Keratinocyte (primary cell): Measurements from ENCODE around the gene DBF4B. TPM values are rescaled to one million over a fixed set of nuclear protein-coding genes. Genes with fewer than 3 reads are reported as not detected.
A peak's percentile ranks its signal among the peaks of the same experiment; 100 is the strongest.

Source experiments
- DNase-seq: peaks from one replicate; pipeline ENCODE4 v3.0.0-alpha.2; 2011; ENCODE audit warnings: low read depth, missing footprints, low spot score
- FAIRE-seq: peaks from 2 replicates; lab custom pipeline; 2011; peaks lifted over from hg19 to GRCh38; lab: Jason Lieb, UNC
- H2AFZ ChIP-seq: 2 replicates; pipeline ENCODE4 v1.6.0; 2012; ENCODE audit warnings: low read length, control low read depth, inconsistent platforms; ENCODE audit not compliant: control insufficient read depth
- H3K27ac ChIP-seq: 2 replicates; pipeline ENCODE4 v1.5.1; 2011; ENCODE audit warnings: low read length; ENCODE audit not compliant: control insufficient read depth, insufficient read depth
- H3K27me3 ChIP-seq: 3 replicates; pipeline ENCODE4 v1.6.0; 2011; ENCODE audit warnings: low read length; ENCODE audit not compliant: control insufficient read depth, insufficient read depth; ENCODE audit errors: extremely low read depth
- H3K36me3 ChIP-seq, 2 experiments: 2 replicates in 1 of 2; 3 replicates in 1 of 2; pipeline ENCODE4 v1.5.1; 2011; ENCODE audit warnings: low read length in 2 of 2, mild to moderate bottlenecking in 1 of 2; ENCODE audit not compliant: control insufficient read depth in 2 of 2, insufficient read depth in 2 of 2; ENCODE audit errors: extremely low read depth in 1 of 2
- H3K4me1 ChIP-seq: 3 replicates; pipeline ENCODE4 v1.5.1; 2011; ENCODE audit warnings: low read length; ENCODE audit not compliant: control insufficient read depth, insufficient read depth; ENCODE audit errors: extremely low read depth
- H3K4me2 ChIP-seq: 3 replicates; pipeline ENCODE4 v1.6.0; 2011; ENCODE audit warnings: low read depth, low read length; ENCODE audit not compliant: control insufficient read depth, insufficient read depth; ENCODE audit errors: extremely low read depth
- H3K4me3 ChIP-seq, 3 experiments: fragments of 200-600 bp in 1 of 3; sonication (generic) in 1 of 3; 2 replicates in 2 of 3; 3 replicates in 1 of 3; pipeline ENCODE4 v1.5.1; 2011 to 2016; ENCODE audit warnings: low read length in 3 of 3, mild to moderate bottlenecking in 3 of 3, control low read depth in 2 of 3, inconsistent platforms in 1 of 3, low read depth in 1 of 3, mixed read lengths in 1 of 3, mixed run types in 1 of 3, moderate library complexity in 1 of 3; ENCODE audit not compliant: control insufficient read depth in 2 of 3, insufficient read depth in 2 of 3; ENCODE audit errors: extremely low read depth in 1 of 3
- H3K79me2 ChIP-seq: 2 replicates; pipeline ENCODE4 v1.6.0; 2012; ENCODE audit warnings: low read length; ENCODE audit not compliant: control insufficient read depth, insufficient read depth
- H3K9ac ChIP-seq: 3 replicates; pipeline ENCODE4 v1.6.0; 2011; ENCODE audit warnings: low read length; ENCODE audit not compliant: control insufficient read depth, insufficient read depth; ENCODE audit errors: extremely low read depth
- H3K9me1 ChIP-seq: 3 replicates; pipeline ENCODE4 v1.6.0; 2011; ENCODE audit warnings: low read length; ENCODE audit not compliant: control insufficient read depth, insufficient read depth; ENCODE audit errors: extremely low read depth
- H3K9me3 ChIP-seq: 2 replicates; pipeline ENCODE4 v1.5.1; 2012; ENCODE audit warnings: low read depth, low read length; ENCODE audit not compliant: control insufficient read depth
- H4K20me1 ChIP-seq: 3 replicates; pipeline ENCODE4 v1.6.0; 2011; ENCODE audit warnings: low read length; ENCODE audit not compliant: control insufficient read depth, insufficient read depth; ENCODE audit errors: extremely low read depth
- CTCF ChIP-seq, 3 experiments: IDR thresholded peaks in 1 of 3; conservative IDR thresholded peaks in 1 of 3; optimal IDR thresholded peaks in 1 of 3; 2 replicates in 2 of 3; 3 replicates in 1 of 3; pipeline versions ENCODE3 to v1.5.1; 2011; ENCODE audit warnings: low read length in 3 of 3, mild to moderate bottlenecking in 3 of 3, moderate library complexity in 2 of 3, control low read depth in 1 of 3, inconsistent platforms in 1 of 3; ENCODE audit not compliant: insufficient read depth in 2 of 3; ENCODE audit errors: extremely low read depth in 1 of 3
- EZH2 ChIP-seq: IDR thresholded peaks from one replicate; pipeline ENCODE4 v1.6.1; 2012; ENCODE audit warnings: inconsistent platforms, mild to moderate bottlenecking, low read length, moderate library complexity
- dilution Hi-C: fragments of 300-500 bp; cut with MboI; formaldehyde crosslinking; loops from one replicate; pipeline ENCODE4 v1.7.0; 2020; ENCODE audit warnings: low sequenced_read_pairs; ENCODE audit not compliant: extremely low pct_ligation_motif_present
- polyA minus RNA-seq, 3 experiments: library from RNA; depleted of rRNA, polyadenylated mRNA; stranded (reverse); fragments of >200 nt; gene quantifications; 1 replicate in 1 of 3; 2 replicates in 1 of 3; 3 replicates in 1 of 3; pipeline ENCODE4 v1.2.3, GENCODE V29; 2011
- polyA plus RNA-seq, 5 experiments: library from polyadenylated mRNA; depleted of rRNA in 3 of 5; stranded (reverse) in 3 of 5; stranded (forward) in 1 of 5; unstranded in 1 of 5; fragments of >200 nt; gene quantifications; 1 replicate in 1 of 5; 2 replicates in 3 of 5; 3 replicates in 1 of 5; pipeline versions ENCODE4 v1.2.1 to v1.2.3, GENCODE V29; 2011 to 2012; ENCODE audit warnings: missing spikeins in 2 of 5, low read depth in 1 of 5, low replicate concordance in 1 of 5

DBF4B gene
- 2.8 to 5.2 TPM (median 4.0 TPM) in 3 replicates for polyA plus RNA-seq
- 0.31 TPM for polyA plus RNA-seq (2011; ENCODE audit: low read depth)
- 1.8 and 2.2 TPM in 2 replicates for polyA plus RNA-seq (2011; cell fraction: cytosol; rRNA removed)
- 10.8 and 14.4 TPM in 2 replicates for polyA plus RNA-seq (2011; cell fraction: nucleus; rRNA removed)
- polyA plus RNA-seq (2012; ENCODE audit: low replicate concordance): 0.55 and 4.5 TPM in 2 replicates
- polyA minus RNA-seq: 0.86 to 6.0 TPM (median 3.5 TPM) in 3 replicates
- 2.5 TPM for polyA minus RNA-seq (2011; cell fraction: cytosol; rRNA and poly(A)+ RNA removed)
- polyA minus RNA-seq (2011; cell fraction: nucleus; rRNA and poly(A)+ RNA removed): 2.0 and 2.9 TPM in 2 replicates

GRCh38 chr17:44708401-44709263 lies at the start of gene DBF4B:
Gene DBF4B, plus strand, starts transcription at chr17:44708665. Its CDS starts 156 bp downstream, at chr17:44708821.
- FAIRE-seq (peak; percentile 57), DNase-seq (peak; percentile 23)
- H2AFZ ChIP-seq: peak within 1 kb of the TSS; percentile 94
- H3K36me3 ChIP-seq: peaks cover 0 to 1% of the 10 kb centered on the region in 2 experiments
- H3K27me3 ChIP-seq: no peaks in the 10 kb centered on the region
- peak within 1 kb of the TSS; percentile 63 to 98 (median 93) for H3K4me3 ChIP-seq
- TF ChIP-seq EZH2: no peak
- no peak for TF ChIP-seq CTCF (optimal IDR thresholded peaks at IDR 0.05 in 1 of 3, IDR thresholded peaks at IDR 0.05 in 1 of 3, conservative IDR thresholded peaks at IDR 0.05 in 1 of 3; ENCODE audit: extremely low read depth in 1 of 3, insufficient read depth in 2 of 3, low read length in 3 of 3)
- peak within 1 kb of the TSS; percentile 88 for H3K4me2 ChIP-seq
- dilution Hi-C loops: no loop called here
- peak within 1 kb of the TSS; percentile 85 for H3K27ac ChIP-seq
- H3K79me2 ChIP-seq: peaks cover 16% of the 10 kb centered on the region
- no peaks in the 10 kb centered on the region for H3K9me3 ChIP-seq
- no peaks in the 10 kb centered on the region for H4K20me1 ChIP-seq
- peaks cover 7% of the 10 kb centered on the region for H3K4me1 ChIP-seq
- H3K9ac ChIP-seq: peak within 1 kb of the TSS; percentile 98
- H3K9me1 ChIP-seq: no peaks in the 10 kb centered on the region

- dilution Hi-C loops: no loop called here
- no peaks in the 10 kb centered on the region for H3K79me2 ChIP-seq
- no peaks in the 10 kb centered on the region for H4K20me1 ChIP-seq
- TF ChIP-seq CTCF (optimal IDR thresholded peaks at IDR 0.05 in 1 of 3, IDR thresholded peaks at IDR 0.05 in 1 of 3, conservative IDR thresholded peaks at IDR 0.05 in 1 of 3; ENCODE audit: extremely low read depth in 1 of 3, insufficient read depth in 2 of 3, low read length in 3 of 3): no peak
- no peak for TF ChIP-seq EZH2
- DNase-seq (no peak), FAIRE-seq (no peak)
- H3K27ac ChIP-seq: no peak overlapping the region
- no peak overlapping the region for H3K4me2 ChIP-seq
- no peaks in the 10 kb centered on the region for H3K4me1 ChIP-seq
- H3K4me3 ChIP-seq: no peak overlapping the region
- no peaks in the 10 kb centered on the region for H3K9me3 ChIP-seq
- peaks cover 7% of the 10 kb centered on the region for H3K27me3 ChIP-seq
- H3K9ac ChIP-seq: no peak overlapping the region
- no peaks in the 10 kb centered on the region for H3K36me3 ChIP-seq
- H3K9me1 ChIP-seq: no peaks in the 10 kb centered on the region
- no peak overlapping the region for H2AFZ ChIP-seq
Observed at GRCh38 chr17:44661835-44662234, 46.6 kb upstream of the DBF4B start.
